ENCODE results near the gene MRPL43.
"Not testable (repeated sequence)": the region's sequence is repeated elsewhere in the genome, so short reads cannot be mapped to it uniquely, and the experiment has no call there.

MRPL43 gene

GRCh38 chr10:100986952-100987684, at the start of gene MRPL43, which contains the start of gene TWNK:
TSS of gene MRPL43 (minus strand) at chr10:100987497. CDS start at chr10:100987443, 54 bp downstream.
TSS of gene TWNK (plus strand) at chr10:100987543. CDS start at chr10:100988211, 668 bp downstream.
- Mint-ChIP-seq H3K27me3 (ENCODE audit: low read depth) (no peaks in the 10 kb centered on the region), H3K4me3 (peak within 1 kb of the TSS; percentile 91 to 94 (median 93)), H3K27ac (peak within 1 kb of the TSS; percentile 75 to 95 (median 84)), H3K4me1 (peaks cover 18% of the 10 kb centered on the region), H3K36me3 (ENCODE audit: low read depth) (peaks cover 29% of the 10 kb centered on the region), H3K9me3 (no peaks in the 10 kb centered on the region)
- TF ChIP-seq, protein P1, sequence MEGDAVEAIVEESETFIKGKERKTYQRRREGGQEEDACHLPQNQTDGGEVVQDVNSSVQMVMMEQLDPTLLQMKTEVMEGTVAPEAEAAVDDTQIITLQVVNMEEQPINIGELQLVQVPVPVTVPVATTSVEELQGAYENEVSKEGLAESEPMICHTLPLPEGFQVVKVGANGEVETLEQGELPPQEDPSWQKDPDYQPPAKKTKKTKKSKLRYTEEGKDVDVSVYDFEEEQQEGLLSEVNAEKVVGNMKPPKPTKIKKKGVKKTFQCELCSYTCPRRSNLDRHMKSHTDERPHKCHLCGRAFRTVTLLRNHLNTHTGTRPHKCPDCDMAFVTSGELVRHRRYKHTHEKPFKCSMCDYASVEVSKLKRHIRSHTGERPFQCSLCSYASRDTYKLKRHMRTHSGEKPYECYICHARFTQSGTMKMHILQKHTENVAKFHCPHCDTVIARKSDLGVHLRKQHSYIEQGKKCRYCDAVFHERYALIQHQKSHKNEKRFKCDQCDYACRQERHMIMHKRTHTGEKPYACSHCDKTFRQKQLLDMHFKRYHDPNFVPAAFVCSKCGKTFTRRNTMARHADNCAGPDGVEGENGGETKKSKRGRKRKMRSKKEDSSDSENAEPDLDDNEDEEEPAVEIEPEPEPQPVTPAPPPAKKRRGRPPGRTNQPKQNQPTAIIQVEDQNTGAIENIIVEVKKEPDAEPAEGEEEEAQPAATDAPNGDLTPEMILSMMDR (IDR thresholded peaks at IDR 0.05; ENCODE audit: unreplicated experiment in 3 of 3), result no peak

GRCh38 chr10:101036726-101037125, 49.4 kb upstream of the MRPL43 start:
- H3K27me3 Mint-ChIP-seq (ENCODE audit: low read depth), result peaks cover 27% of the 10 kb centered on the region
- H3K36me3 Mint-ChIP-seq (ENCODE audit: low read depth), result peaks cover 6% of the 10 kb centered on the region
- no peaks in the 10 kb centered on the region for H3K9me3 Mint-ChIP-seq
- peaks cover 15% of the 10 kb centered on the region for H3K4me1 Mint-ChIP-seq
- no peak overlapping the region for H3K27ac Mint-ChIP-seq
- TF ChIP-seq, protein P1 (IDR thresholded peaks at IDR 0.05; ENCODE audit: unreplicated experiment in 3 of 3), result no peak
- no peak overlapping the region for H3K4me3 Mint-ChIP-seq

- H3K27ac Mint-ChIP-seq, result no peak overlapping the region
- peaks cover 15% of the 10 kb centered on the region for H3K4me1 Mint-ChIP-seq
- H3K9me3 Mint-ChIP-seq, result no peaks in the 10 kb centered on the region
- peaks cover 6% of the 10 kb centered on the region for H3K36me3 Mint-ChIP-seq (ENCODE audit: low read depth)
- H3K27me3 Mint-ChIP-seq (ENCODE audit: low read depth), result peaks cover 29% of the 10 kb centered on the region
- TF ChIP-seq, protein P1 (IDR thresholded peaks at IDR 0.05; ENCODE audit: unreplicated experiment in 3 of 3), result no peak
- no peak overlapping the region for H3K4me3 Mint-ChIP-seq
Observed at GRCh38 chr10:101035916-101036702, 48.8 kb upstream of the MRPL43 start.

DNA sequence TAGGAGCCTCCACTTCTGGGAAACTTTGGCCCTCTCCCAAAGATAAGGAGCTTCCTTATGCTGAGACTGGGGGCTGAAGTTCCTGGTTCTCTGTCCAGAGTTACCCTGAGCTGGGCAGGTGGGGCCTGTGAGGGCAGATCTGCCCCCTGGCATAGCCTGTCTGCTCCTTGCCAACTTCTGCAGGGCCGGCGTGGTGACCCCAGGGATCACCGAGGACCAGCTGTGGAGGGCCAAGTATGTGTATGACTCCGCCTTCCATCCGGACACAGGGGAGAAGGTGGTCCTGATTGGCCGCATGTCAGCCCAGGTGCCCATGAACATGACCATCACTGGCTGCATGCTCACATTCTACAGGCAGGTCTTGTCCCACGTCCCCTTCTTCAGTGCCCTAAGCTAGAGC, 48.0 kb upstream of the MRPL43 start:
- TF ChIP-seq, protein P1 (IDR thresholded peaks at IDR 0.05; ENCODE audit: unreplicated experiment in 3 of 3), result no peak
- Mint-ChIP-seq H3K36me3 (ENCODE audit: low read depth) (peaks cover 6% of the 10 kb centered on the region), H3K4me1 (peaks cover 13% of the 10 kb centered on the region), H3K4me3 (no peak overlapping the region), H3K27me3 (ENCODE audit: low read depth) (peaks cover 31% of the 10 kb centered on the region), H3K27ac (no peak overlapping the region), H3K9me3 (no peaks in the 10 kb centered on the region)

GRCh38 chr10:101034404-101034803, 47.1 kb upstream of the MRPL43 start:
- Mint-ChIP-seq H3K4me1 (peaks cover 15% of the 10 kb centered on the region), H3K27me3 (ENCODE audit: low read depth) (peaks cover 34% of the 10 kb centered on the region), H3K4me3 (peak overlapping the region in 1 of 3 experiments; percentile 41)
- not testable (repeated sequence) for H3K36me3 Mint-ChIP-seq (ENCODE audit: low read depth); H3K9me3 Mint-ChIP-seq; H3K27ac Mint-ChIP-seq

DNA sequence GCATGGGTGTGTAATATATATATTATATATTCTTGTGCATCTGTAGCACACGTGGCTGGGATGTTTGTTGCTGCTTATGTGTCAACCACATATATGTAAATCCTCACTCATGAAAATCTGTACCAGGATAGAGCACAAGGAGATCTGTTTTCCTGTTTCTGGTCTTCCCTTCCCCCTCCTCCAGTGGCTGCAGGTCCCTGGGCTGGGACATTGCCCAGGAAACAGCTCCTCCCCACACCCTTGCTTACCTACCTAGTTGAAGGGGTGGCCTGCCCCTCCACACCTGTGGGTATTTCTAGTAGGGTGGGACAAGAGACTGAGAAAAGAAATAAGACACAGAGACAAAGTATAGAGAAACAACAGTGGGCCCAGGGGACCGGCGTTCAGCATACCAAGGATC, 46.0 kb upstream of the MRPL43 start:
- TF ChIP-seq, protein P1 (IDR thresholded peaks at IDR 0.05; ENCODE audit: unreplicated experiment in 3 of 3), result no peak
- Mint-ChIP-seq H3K36me3 (ENCODE audit: low read depth) (peaks cover 6% of the 10 kb centered on the region), H3K27me3 (ENCODE audit: low read depth) (peaks cover 43% of the 10 kb centered on the region), H3K4me3 (peak overlapping the region; percentile 50 to 68 (median 62)), H3K27ac (no peak overlapping the region), H3K9me3 (no peaks in the 10 kb centered on the region), H3K4me1 (peaks cover 26% of the 10 kb centered on the region)
